ENCODE measurements around the gene CFHR3. TPM values are rescaled to one million over a fixed set of nuclear protein-coding genes. Genes with fewer than 3 reads are reported as not detected.
"Not testable (repeated sequence)": the region's sequence is repeated elsewhere in the genome, so short reads cannot be mapped to it uniquely, and the experiment has no call there.

CFHR3 gene
- total RNA-seq, 1 experiment from 2014 or later: not detected

- BruUV-seq (replicated peaks): no TSS peak
- H3K79me2 ChIP-seq (ENCODE audit: low read length): no peaks in the 10 kb centered on the region
- H4K20me1 ChIP-seq (ENCODE audit: low read length): no peaks in the 10 kb centered on the region
- no peak overlapping the region for H2AFZ ChIP-seq (ENCODE audit: low read length)
- no peaks in the 10 kb centered on the region for H3F3A ChIP-seq (ENCODE audit: low read length, unreplicated experiment)
- DNase-seq: no peak
- no peak overlapping the region for H3K27ac ChIP-seq (ENCODE audit: low read length)
- no peaks in the 10 kb centered on the region for H3K9me2 ChIP-seq (replicated peaks; ENCODE audit: low read length)
- intact Hi-C loops (cut with micrococcal nuclease): no loop called here
- ChIA-PET CTCF (no interaction called here), POLR2A (ENCODE audit: unreplicated experiment) (no interaction called here)
- H3K36me3 ChIP-seq (ENCODE audit: low read depth, low read length): no peaks in the 10 kb centered on the region
- no peaks in the 10 kb centered on the region for H3K9me3 ChIP-seq (ENCODE audit: low read length)
- no peak overlapping the region for H3K9ac ChIP-seq (ENCODE audit: low read length)
- TF ChIP-seq EZH2 (IDR thresholded peaks at IDR 0.05; ENCODE audit: low read length, unreplicated experiment) (no peak), EZH2phosphoT487 (IDR thresholded peaks at IDR 0.05; ENCODE audit: borderline replicate concordance, low read length) (no peak)
- TF ChIP-seq, protein P1, sequence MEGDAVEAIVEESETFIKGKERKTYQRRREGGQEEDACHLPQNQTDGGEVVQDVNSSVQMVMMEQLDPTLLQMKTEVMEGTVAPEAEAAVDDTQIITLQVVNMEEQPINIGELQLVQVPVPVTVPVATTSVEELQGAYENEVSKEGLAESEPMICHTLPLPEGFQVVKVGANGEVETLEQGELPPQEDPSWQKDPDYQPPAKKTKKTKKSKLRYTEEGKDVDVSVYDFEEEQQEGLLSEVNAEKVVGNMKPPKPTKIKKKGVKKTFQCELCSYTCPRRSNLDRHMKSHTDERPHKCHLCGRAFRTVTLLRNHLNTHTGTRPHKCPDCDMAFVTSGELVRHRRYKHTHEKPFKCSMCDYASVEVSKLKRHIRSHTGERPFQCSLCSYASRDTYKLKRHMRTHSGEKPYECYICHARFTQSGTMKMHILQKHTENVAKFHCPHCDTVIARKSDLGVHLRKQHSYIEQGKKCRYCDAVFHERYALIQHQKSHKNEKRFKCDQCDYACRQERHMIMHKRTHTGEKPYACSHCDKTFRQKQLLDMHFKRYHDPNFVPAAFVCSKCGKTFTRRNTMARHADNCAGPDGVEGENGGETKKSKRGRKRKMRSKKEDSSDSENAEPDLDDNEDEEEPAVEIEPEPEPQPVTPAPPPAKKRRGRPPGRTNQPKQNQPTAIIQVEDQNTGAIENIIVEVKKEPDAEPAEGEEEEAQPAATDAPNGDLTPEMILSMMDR (conservative IDR thresholded peaks at IDR 0.05; ENCODE audit: low read depth, low read length): no peak
- no peak overlapping the region for H3K4me2 ChIP-seq (ENCODE audit: low read length)
- no peak overlapping the region for H3K4me3 ChIP-seq (ENCODE audit: low read length)
- H3K4me1 ChIP-seq (ENCODE audit: insufficient read depth, low read length): no peaks in the 10 kb centered on the region
- ATAC-seq: no peak
- no peaks in the 10 kb centered on the region for H3K27me3 ChIP-seq (ENCODE audit: low read length)
Observed at GRCh38 chr1:196777603-196778002, 3.0 kb downstream of the CFHR3 start.

DNA sequence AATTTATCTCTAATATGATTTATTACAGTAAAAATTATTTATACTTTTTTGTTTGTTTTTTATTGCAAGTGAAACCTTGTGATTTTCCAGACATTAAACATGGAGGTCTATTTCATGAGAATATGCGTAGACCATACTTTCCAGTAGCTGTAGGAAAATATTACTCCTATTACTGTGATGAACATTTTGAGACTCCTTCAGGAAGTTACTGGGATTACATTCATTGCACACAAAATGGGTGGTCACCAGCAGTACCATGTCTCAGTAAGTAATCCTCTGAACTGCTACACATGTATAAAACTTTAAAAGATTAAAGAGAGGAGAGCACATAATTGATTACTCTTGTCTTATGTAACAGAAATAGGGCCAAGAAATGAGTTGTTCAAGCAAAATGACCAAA, 4.5 kb downstream of the CFHR3 start:
- Histone ChIP-seq H3F3A (ENCODE audit: low read length, unreplicated experiment) (no peaks in the 10 kb centered on the region), H3K9me2 (replicated peaks; ENCODE audit: low read length) (no peaks in the 10 kb centered on the region), H3K27me3 (ENCODE audit: low read length) (no peaks in the 10 kb centered on the region), H3K9me3 (ENCODE audit: low read length) (no peaks in the 10 kb centered on the region), H2AFZ (ENCODE audit: low read length) (no peak overlapping the region), H3K9ac (ENCODE audit: low read length) (no peak overlapping the region), H3K4me2 (ENCODE audit: low read length) (no peak overlapping the region), H3K79me2 (ENCODE audit: low read length) (no peaks in the 10 kb centered on the region), H3K27ac (ENCODE audit: low read length) (no peak overlapping the region), H3K4me1 (ENCODE audit: insufficient read depth, low read length) (no peaks in the 10 kb centered on the region), H4K20me1 (ENCODE audit: low read length) (no peaks in the 10 kb centered on the region), H3K4me3 (ENCODE audit: low read length) (no peak overlapping the region), H3K36me3 (ENCODE audit: low read depth, low read length) (no peaks in the 10 kb centered on the region)
- TF ChIP-seq EZH2phosphoT487 (IDR thresholded peaks at IDR 0.05; ENCODE audit: borderline replicate concordance, low read length) (no peak), EZH2 (IDR thresholded peaks at IDR 0.05; ENCODE audit: low read length, unreplicated experiment) (no peak)
- TF ChIP-seq, protein P1 (conservative IDR thresholded peaks at IDR 0.05; ENCODE audit: low read depth, low read length): no peak
- ChIA-PET CTCF (no interaction called here), POLR2A (ENCODE audit: unreplicated experiment) (no interaction called here)
- BruUV-seq (replicated peaks): no TSS peak
- no peak for ATAC-seq
- DNase-seq: no peak
- intact Hi-C loops (cut with micrococcal nuclease): no loop called here

GRCh38 chr1:196791252-196791651, 16.6 kb downstream of the CFHR3 start:
- H3K9me3 ChIP-seq (ENCODE audit: low read length); H4K20me1 ChIP-seq (ENCODE audit: low read length); H3K4me1 ChIP-seq (ENCODE audit: insufficient read depth, low read length); CTCF ChIA-PET; intact Hi-C loops (cut with micrococcal nuclease); H3K27me3 ChIP-seq (ENCODE audit: low read length); H3K36me3 ChIP-seq (ENCODE audit: low read depth, low read length); H3K4me2 ChIP-seq (ENCODE audit: low read length); H2AFZ ChIP-seq (ENCODE audit: low read length); H3K27ac ChIP-seq (ENCODE audit: low read length); H3K9ac ChIP-seq (ENCODE audit: low read length); DNase-seq; H3F3A ChIP-seq (ENCODE audit: low read length, unreplicated experiment); H3K4me3 ChIP-seq (ENCODE audit: low read length); POLR2A ChIA-PET (ENCODE audit: unreplicated experiment); H3K79me2 ChIP-seq (ENCODE audit: low read length); BruUV-seq (replicated peaks); H3K9me2 ChIP-seq (replicated peaks; ENCODE audit: low read length): not testable (repeated sequence)
- peak; percentile 37; the same call in 1 of the 2 replicates for ATAC-seq

- H3K27ac ChIP-seq (ENCODE audit: low read length); H3K79me2 ChIP-seq (ENCODE audit: low read length); BruUV-seq (replicated peaks); POLR2A ChIA-PET (ENCODE audit: unreplicated experiment); H3K4me3 ChIP-seq (ENCODE audit: low read length); intact Hi-C loops (cut with micrococcal nuclease); H4K20me1 ChIP-seq (ENCODE audit: low read length); CTCF ChIA-PET; H2AFZ ChIP-seq (ENCODE audit: low read length); H3K27me3 ChIP-seq (ENCODE audit: low read length); H3K9ac ChIP-seq (ENCODE audit: low read length); H3K36me3 ChIP-seq (ENCODE audit: low read depth, low read length); H3K9me3 ChIP-seq (ENCODE audit: low read length); H3K9me2 ChIP-seq (replicated peaks; ENCODE audit: low read length); H3K4me2 ChIP-seq (ENCODE audit: low read length); H3F3A ChIP-seq (ENCODE audit: low read length, unreplicated experiment); ATAC-seq; H3K4me1 ChIP-seq (ENCODE audit: insufficient read depth, low read length); DNase-seq: not testable (repeated sequence)
Observed at GRCh38 chr1:196794103-196794502, 19.5 kb downstream of the CFHR3 start.
